K562 (cell line): ENCODE measurements around the gene MMRN1. TPM values are rescaled to one million over a fixed set of nuclear protein-coding genes. Genes with fewer than 3 reads are reported as not detected.

Source experiments
- ATAC-seq: fragments of 200-7000 bp; cut with Tn5 transposase; 3 replicates; pipeline ENCODE4 v1.9.1; 2020; ENCODE audit warnings: moderate library complexity
- BruUV-seq: library from RNA; stranded (reverse); fragments of 400-500 nt; replicated peaks from 2 replicates; lab custom pipeline; 2021; lab: Mats Ljungman, UMichigan
- CTCF ChIA-PET: fragments of 300-600 bp; formaldehyde crosslinking; extraction: SDS; loops from one replicate; lab custom pipeline; 2021; ENCODE audit warnings: low intra/inter-chr PET ratio; lab: Yijun Ruan, JAX
- POLR2A ChIA-PET: fragments of 300-600, 350-650 bp; sonication (Branson Sonifier 250); formaldehyde crosslinking; extraction: SDS; loops from one replicate; lab custom pipeline; 2021; ENCODE audit warnings: antibody characterized with exemption, inconsistent platforms; lab: Yijun Ruan, JAX
- DNase-seq, 4 experiments: peaks; one replicate each; pipeline versions ENCODE4 v3.0.0 to v3.0.0-alpha.2; 2011 to 2018; ENCODE audit warnings: low spot score in 3 of 4, mixed read lengths in 3 of 4; ENCODE audit errors: extremely low read depth in 1 of 4
- FAIRE-seq: peaks from 2 replicates; lab custom pipeline; 2011; peaks lifted over from hg19 to GRCh38; lab: Jason Lieb, UNC
- H2AFZ ChIP-seq: 2 replicates; pipeline ENCODE4 v1.6.0; 2011; ENCODE audit warnings: low read depth, low read length, control low read depth, inconsistent platforms
- H3K27ac ChIP-seq: fragments of 200-600 bp; 3 replicates; pipeline ENCODE4 v1.8.0; 2011; ENCODE audit warnings: low read depth, mild to moderate bottlenecking, control low read depth, inconsistent platforms, low read length, moderate library complexity, mixed read lengths; ENCODE audit errors: extremely low read depth
- H3K27me3 ChIP-seq, 2 experiments: fragments of 300-600 bp in 1 of 2; 2 replicates in 1 of 2; 3 replicates in 1 of 2; pipeline versions ENCODE4 v1.6.0 to v1.8.0; 2011; ENCODE audit warnings: inconsistent platforms in 2 of 2, low read length in 2 of 2, mild to moderate bottlenecking in 1 of 2, mixed read lengths in 1 of 2, moderate library complexity in 1 of 2; ENCODE audit not compliant: control insufficient read depth in 2 of 2, insufficient read depth in 2 of 2
- H3K36me3 ChIP-seq: fragments of 300-600 bp; 3 replicates; pipeline ENCODE4 v1.8.0; 2011; ENCODE audit warnings: mild to moderate bottlenecking, low read length, inconsistent platforms; ENCODE audit not compliant: control insufficient read depth, insufficient read depth
- H3K4me1 ChIP-seq, 2 experiments: fragments of 200-600 bp in 1 of 2; replicated peaks in 1 of 2; 2 replicates in 1 of 2; 3 replicates in 1 of 2; pipeline versions ENCODE4 v1.5.1 to v1.8.0; 2011; ENCODE audit warnings: inconsistent platforms in 2 of 2, low read length in 2 of 2, mild to moderate bottlenecking in 1 of 2, mixed read lengths in 1 of 2, moderate library complexity in 1 of 2; ENCODE audit not compliant: control insufficient read depth in 2 of 2, insufficient read depth in 2 of 2
- H3K4me2 ChIP-seq: 2 replicates; pipeline ENCODE4 v1.6.1; 2011; ENCODE audit warnings: low read length, control low read depth, inconsistent platforms, mixed read lengths; ENCODE audit not compliant: insufficient read depth
- H3K4me3 ChIP-seq: fragments of 200-600 bp; sonication (generic), shearing (Covaris generic); 2 replicates; pipeline ENCODE4 v1.5.1; 2016; ENCODE audit warnings: control low read depth, inconsistent platforms
- H3K79me2 ChIP-seq: fragments of 200-600 bp; 3 replicates; pipeline ENCODE4 v1.8.0; 2011; ENCODE audit warnings: low read length, inconsistent platforms; ENCODE audit not compliant: control insufficient read depth, insufficient read depth
- H3K9ac ChIP-seq, 2 experiments: 2 replicates each; pipeline versions ENCODE4 v1.6.0 to v1.6.1; 2011; ENCODE audit warnings: low read depth in 2 of 2, low read length in 2 of 2, control low read depth in 1 of 2, inconsistent platforms in 1 of 2, mild to moderate bottlenecking in 1 of 2, mixed read lengths in 1 of 2; ENCODE audit not compliant: insufficient read depth in 1 of 2
- H3K9me1 ChIP-seq: one replicate; pipeline ENCODE4 v1.6.0; 2011; ENCODE audit warnings: inconsistent platforms, mild to moderate bottlenecking, low read length, moderate library complexity; ENCODE audit not compliant: control insufficient read depth, insufficient read depth
- H3K9me3 ChIP-seq: replicated peaks from 2 replicates; pipeline ENCODE4 v1.5.1; 2011; ENCODE audit warnings: low read depth, low read length, inconsistent platforms; ENCODE audit not compliant: control insufficient read depth, insufficient read depth
- H4K20me1 ChIP-seq: replicated peaks from 2 replicates; pipeline ENCODE4 v1.6.1; 2011; ENCODE audit warnings: low read length, inconsistent platforms, mixed read lengths; ENCODE audit not compliant: control insufficient read depth, insufficient read depth
- CBFA2T3 ChIP-seq: fragments of 450-650 bp; IDR thresholded peaks from 2 replicates; pipeline ENCODE4 v1.6.1; 2017
- CHD1 ChIP-seq: fragments of 200-600 bp; sonication (generic); IDR thresholded peaks from one replicate; pipeline ENCODE4 v1.6.1; 2012; ENCODE audit warnings: mild to moderate bottlenecking, moderate library complexity, low read length, inconsistent platforms
- DNMT1 ChIP-seq: fragments of 450-650 bp; IDR thresholded peaks from 2 replicates; pipeline ENCODE4 v1.6.1; 2016; ENCODE audit warnings: antibody characterized with exemption, mild to moderate bottlenecking
- ERF ChIP-seq: fragments of 450-650 bp; formaldehyde crosslinking; IDR thresholded peaks from 2 replicates; pipeline ENCODE4 v1.4.0; 2020; ENCODE audit warnings: mild to moderate bottlenecking, mixed read lengths
- ETS2 ChIP-seq: IDR thresholded peaks from 2 replicates; pipeline ENCODE4 v1.6.1; 2016; ENCODE audit warnings: borderline replicate concordance, missing genetic modification characterization, mild to moderate bottlenecking, moderate library complexity, missing compliant biosample characterization; ENCODE audit not compliant: poor library complexity, severe bottlenecking
- KLF16 ChIP-seq: IDR thresholded peaks from 2 replicates; pipeline ENCODE4 v1.6.1; 2016; ENCODE audit warnings: antibody characterized with exemption
- SP1 ChIP-seq: sonication (generic); formaldehyde crosslinking; IDR thresholded peaks from 2 replicates; pipeline ENCODE4 v1.8.1; 2022; ENCODE audit warnings: mild to moderate bottlenecking, missing genetic modification reagents
- TCF7 ChIP-seq: sonication (generic); IDR thresholded peaks from 2 replicates; pipeline ENCODE4 v1.6.1; 2016; ENCODE audit warnings: antibody characterized with exemption, borderline replicate concordance
- TCFL5 ChIP-seq: fragments of 250-450 bp; sonication (Bioruptor Pico); conservative IDR thresholded peaks from 2 replicates; pipeline ENCODE4 v1.6.1; 2021; ENCODE audit warnings: mild to moderate bottlenecking, moderate library complexity, matching md5 sums
- ZBTB33 ChIP-seq: sonication (generic); formaldehyde crosslinking; IDR thresholded peaks from 2 replicates; pipeline ENCODE4 v1.8.1; 2023; ENCODE audit warnings: mild to moderate bottlenecking, missing genetic modification reagents
- ZNF121 ChIP-seq: sonication (generic); formaldehyde crosslinking; conservative IDR thresholded peaks from 2 replicates; pipeline ENCODE4 v1.8.0; 2022; ENCODE audit warnings: missing genetic modification reagents
- WGBS: fragments of 100-300 bp; shearing (Covaris generic); methylation state at CpG from one replicate; pipeline ENCODE4 v1.1.6; 2016; ENCODE audit warnings: low coverage, mixed read lengths; ENCODE audit not compliant: insufficient coverage; ENCODE audit errors: missing lambda C conversion rate; 5-methylcytosine and 5-hydroxymethylcytosine counted together
- in situ Hi-C: fragments of 300-500 bp; cut with MboI; formaldehyde crosslinking; loops from 4 replicates; pipeline ENCODE4 v1.15.0; 2018; ENCODE audit warnings: inconsistent platforms, mixed read lengths
- intact Hi-C: fragments of 100-400 bp; cut with micrococcal nuclease; formaldehyde crosslinking; loops from 2 replicates; pipeline ENCODE4 v1.14.2; 2022
- polyA plus RNA-seq, 8 experiments: library from polyadenylated mRNA; depleted of rRNA in 4 of 8; stranded (reverse) in 5 of 8; unstranded in 3 of 8; fragments of >200 nt; fragmentation: Nextera tagmentation in 2 of 8; fragmentation: Illumina TruSeq in 1 of 8; extraction: Ambion mirVana in 2 of 8; extraction: Trizol in 1 of 8; gene quantifications; 2 replicates each; pipeline versions ENCODE4 v1.2.1 to v1.2.3, GENCODE V29; 2011 to 2014; ENCODE audit warnings: inconsistent platforms in 1 of 8, missing spikeins in 1 of 8
- total RNA-seq, 7 experiments: library from RNA; depleted of rRNA in 6 of 7; stranded (reverse); fragments of >200 nt in 6 of 7; fragmentation: Illumina TruSeq in 2 of 7; extraction: Trizol in 2 of 7; gene quantifications; 2 replicates each; pipeline versions ENCODE4 v1.2.1 to v1.2.3, GENCODE V29; 2011 to 2021; ENCODE audit warnings: low replicate concordance in 1 of 7
- TF ChIP-seq, protein P1 (sequence below): fragments of 450-650 bp; formaldehyde crosslinking; conservative IDR thresholded peaks from 2 replicates; pipeline ENCODE4 v1.4.0; 2022; ENCODE audit warnings: mild to moderate bottlenecking, missing genetic modification characterization
- TF ChIP-seq, protein P2 (sequence below), 2 experiments: fragments of 250-450 bp in 1 of 2; fragments of 450-650 bp in 1 of 2; sonication (Bioruptor Pico) in 1 of 2; IDR thresholded peaks; 2 replicates each; pipeline versions ENCODE4 v1.6.1 to v1.8.0; 2016 to 2021; ENCODE audit warnings: mild to moderate bottlenecking in 2 of 2, moderate library complexity in 2 of 2, missing compliant biosample characterization in 1 of 2, missing genetic modification characterization in 1 of 2

Gene MMRN1
- total and polyA plus RNA-seq, 9 of the 15 experiments (the other 6 are each of a cell fraction or from before 2014, with no cell fraction given): 0.01 to 0.06 (median 0.02) TPM; not detected in 6

DNA sequence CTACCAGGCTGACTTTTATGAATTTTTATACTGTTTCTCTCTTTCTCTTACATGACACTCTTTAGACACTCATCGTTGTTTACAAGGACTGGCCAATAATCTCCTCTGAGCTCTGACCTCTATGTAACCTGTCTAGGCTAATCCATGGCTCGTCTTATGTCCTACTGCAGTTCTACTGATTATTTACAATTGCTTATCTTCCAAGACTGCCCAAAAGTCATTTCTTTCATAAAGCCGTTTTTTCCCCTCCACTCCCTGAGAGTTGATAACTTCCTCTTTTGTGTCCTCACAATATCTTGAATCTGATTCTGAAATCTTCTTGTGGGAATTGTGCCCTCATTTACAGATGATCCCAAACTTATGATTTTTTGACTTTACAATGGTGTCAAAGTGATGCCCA, 39.4 kb upstream of the MMRN1 start:
- Histone ChIP-seq H3K27ac (no peak overlapping the region), H3K79me2 (no peaks in the 10 kb centered on the region)
- 0% methylated on average over 3 of the region's 3 CpGs for WGBS
- BruUV-seq: no TSS peak
- intact Hi-C loops: no loop called here
- POLR2A ChIA-PET: no interaction called here
- peak; percentile 36; the same call in 1 of the 2 replicates for TF ChIP-seq CBFA2T3
- no peak for TF ChIP-seq ZNF121 (CRISPR knock-in tag)
- TF ChIP-seq, all 486 proteins: peak for 1
- no peaks in the 10 kb centered on the region for H3K27me3 ChIP-seq
- H3K9ac ChIP-seq: no peak overlapping the region
- no peaks in the 10 kb centered on the region; a peak in 1 of 5 replicates for H3K4me1 ChIP-seq
- CTCF ChIA-PET: no interaction called here
- in situ Hi-C loops: no loop called here
- H3K9me1 ChIP-seq: no peaks in the 10 kb centered on the region
- no peaks in the 10 kb centered on the region for H4K20me1 ChIP-seq
- no peaks in the 10 kb centered on the region for H3K9me3 ChIP-seq
- DNase-seq (peak in 1 of 4 experiments; percentile 8), FAIRE-seq (no peak), ATAC-seq (no peak; the same call in 2 of the 3 replicates)
- no peak overlapping the region for H3K4me3 ChIP-seq
- no peak overlapping the region for H3K4me2 ChIP-seq
- H3K36me3 ChIP-seq: no peaks in the 10 kb centered on the region
- no peak overlapping the region for H2AFZ ChIP-seq

DNA sequence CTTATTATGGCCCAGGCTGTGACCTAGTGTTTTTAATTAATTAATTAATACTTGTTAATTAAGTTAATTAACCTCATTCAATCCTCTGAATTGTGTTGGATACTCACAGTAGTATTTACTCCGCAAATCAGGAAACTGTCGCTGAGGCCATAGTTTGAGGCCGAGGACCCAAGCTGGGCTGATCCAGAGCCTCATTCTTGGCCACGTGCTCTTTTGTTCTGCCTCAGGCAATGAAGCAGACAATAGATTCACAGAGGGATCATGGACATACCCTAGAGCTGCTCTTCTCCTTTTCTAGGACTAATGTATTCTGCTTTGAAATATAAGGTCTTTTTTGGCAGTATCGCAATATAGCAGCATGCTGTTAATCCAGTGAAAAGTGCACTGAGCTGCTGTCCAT, 33.7 kb upstream of the MMRN1 start:
- Histone ChIP-seq H2AFZ (no peak overlapping the region), H3K9me1 (no peaks in the 10 kb centered on the region), H3K4me3 (no peak overlapping the region), H3K36me3 (no peaks in the 10 kb centered on the region), H3K9me3 (no peaks in the 10 kb centered on the region), H3K79me2 (no peaks in the 10 kb centered on the region), H3K9ac (no peak overlapping the region), H3K27ac (no peak overlapping the region), H4K20me1 (no peaks in the 10 kb centered on the region), H3K27me3 (no peaks in the 10 kb centered on the region), H3K4me1 (no peaks in the 10 kb centered on the region; a peak in 1 of 5 replicates), H3K4me2 (no peak overlapping the region)
- 15% methylated on average over 5 of the region's 5 CpGs for WGBS
- ATAC-seq (no peak), DNase-seq (no peak), FAIRE-seq (no peak)
- BruUV-seq: no TSS peak
- intact Hi-C loops: no loop called here
- ChIA-PET POLR2A (no interaction called here), CTCF (no interaction called here)
- in situ Hi-C loops: no loop called here
- TF ChIP-seq, protein P1, sequence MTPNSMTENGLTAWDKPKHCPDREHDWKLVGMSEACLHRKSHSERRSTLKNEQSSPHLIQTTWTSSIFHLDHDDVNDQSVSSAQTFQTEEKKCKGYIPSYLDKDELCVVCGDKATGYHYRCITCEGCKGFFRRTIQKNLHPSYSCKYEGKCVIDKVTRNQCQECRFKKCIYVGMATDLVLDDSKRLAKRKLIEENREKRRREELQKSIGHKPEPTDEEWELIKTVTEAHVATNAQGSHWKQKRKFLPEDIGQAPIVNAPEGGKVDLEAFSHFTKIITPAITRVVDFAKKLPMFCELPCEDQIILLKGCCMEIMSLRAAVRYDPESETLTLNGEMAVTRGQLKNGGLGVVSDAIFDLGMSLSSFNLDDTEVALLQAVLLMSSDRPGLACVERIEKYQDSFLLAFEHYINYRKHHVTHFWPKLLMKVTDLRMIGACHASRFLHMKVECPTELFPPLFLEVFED: no peak
- no peak for TF ChIP-seq ZBTB33
- TF ChIP-seq DNMT1: no peak
- no peak for TF ChIP-seq ETS2 (tag)
- TF ChIP-seq TCFL5 (CRISPR knock-in tag): no peak
- no peak for TF ChIP-seq SP1 (CRISPR knock-in tag)
- no peak for TF ChIP-seq KLF16
- no peak for TF ChIP-seq CHD1
- TF ChIP-seq TCF7: no peak
- TF ChIP-seq ERF (CRISPR knock-in tag): no peak
- TF ChIP-seq, protein P2, sequence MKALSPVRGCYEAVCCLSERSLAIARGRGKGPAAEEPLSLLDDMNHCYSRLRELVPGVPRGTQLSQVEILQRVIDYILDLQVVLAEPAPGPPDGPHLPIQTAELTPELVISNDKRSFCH (CRISPR knock-in tag; IDR thresholded peaks at IDR 0.05): no peak
- TF ChIP-seq, protein P2 (tag; IDR thresholded peaks at IDR 0.05): no peak
